Measurements from ENCODE around the gene SGF29. TPM values are rescaled to one million over a fixed set of nuclear protein-coding genes. Genes with fewer than 3 reads are reported as not detected.
"Not testable (repeated sequence)": the region's sequence is repeated elsewhere in the genome, so short reads cannot be mapped to it uniquely, and the experiment has no call there.

Gene SGF29
- total RNA-seq, 2 donors from 2014 or later: 24.0 to 35.8 TPM

- H3K36me3 Mint-ChIP-seq: no peaks in the 10 kb centered on the region
- no peak overlapping the region for H3K27ac Mint-ChIP-seq
- peaks cover 0 to 3% of the 10 kb centered on the region in 2 donors for H3K27me3 Mint-ChIP-seq
- peaks cover 4 to 10% of the 10 kb centered on the region in 2 donors for H3K4me1 Mint-ChIP-seq (ENCODE audit: low read depth in 2 of 2)
- ATAC-seq: no peak
- DNase-seq (ENCODE audit: low spot score): no peak
- no peaks in the 10 kb centered on the region for H3K9me3 Mint-ChIP-seq
- no peak overlapping the region for H3K4me3 Mint-ChIP-seq
Measured at GRCh38 chr16:28540346-28540745, 13.4 kb upstream of the SGF29 start.

- peaks cover 0 to 3% of the 10 kb centered on the region in 2 donors for H3K27me3 Mint-ChIP-seq
- H3K27ac Mint-ChIP-seq: no peak overlapping the region
- H3K9me3 Mint-ChIP-seq: no peaks in the 10 kb centered on the region
- ATAC-seq (no peak), DNase-seq (ENCODE audit: low spot score) (no peak)
- H3K4me3 Mint-ChIP-seq: no peak overlapping the region
- peaks cover 0 to 5% of the 10 kb centered on the region in 2 donors for H3K4me1 Mint-ChIP-seq (ENCODE audit: low read depth in 2 of 2)
- no peaks in the 10 kb centered on the region for H3K36me3 Mint-ChIP-seq
Measured at GRCh38 chr16:28542646-28543045, 11.1 kb upstream of the SGF29 start.

- DNase-seq (ENCODE audit: low spot score) (no peak), ATAC-seq (no peak)
- Mint-ChIP-seq H3K4me3 (no peak overlapping the region), H3K9me3 (no peaks in the 10 kb centered on the region), H3K27ac (no peak overlapping the region), H3K4me1 (ENCODE audit: low read depth in 2 of 2) (peaks cover 0 to 5% of the 10 kb centered on the region in 2 donors), H3K27me3 (peaks cover 0 to 3% of the 10 kb centered on the region in 2 donors), H3K36me3 (no peaks in the 10 kb centered on the region)
Measured at GRCh38 chr16:28543072-28543471, 10.6 kb upstream of the SGF29 start.

GRCh38 chr16:28544998-28545397 is 8.7 kb upstream of the SGF29 start:
- Mint-ChIP-seq H3K27ac (no peak overlapping the region), H3K9me3 (no peaks in the 10 kb centered on the region), H3K4me3 (no peak overlapping the region), H3K4me1 (ENCODE audit: low read depth in 2 of 2) (peaks cover 4 to 5% of the 10 kb centered on the region in 2 donors), H3K36me3 (no peaks in the 10 kb centered on the region), H3K27me3 (peaks cover 0 to 3% of the 10 kb centered on the region in 2 donors)
- ATAC-seq (no peak), DNase-seq (ENCODE audit: low spot score) (no peak)

- not testable (repeated sequence) for ATAC-seq; H3K27ac Mint-ChIP-seq; H3K36me3 Mint-ChIP-seq; DNase-seq (ENCODE audit: low spot score); H3K27me3 Mint-ChIP-seq; H3K9me3 Mint-ChIP-seq; H3K4me3 Mint-ChIP-seq; H3K4me1 Mint-ChIP-seq (ENCODE audit: low read depth in 2 of 2)
Measured at GRCh38 chr16:28545964-28546363, 7.8 kb upstream of the SGF29 start.

- H3K9me3 Mint-ChIP-seq: no peaks in the 10 kb centered on the region
- no peak for DNase-seq (ENCODE audit: low spot score)
- no peak overlapping the region for H3K4me3 Mint-ChIP-seq
- no peak overlapping the region for H3K27ac Mint-ChIP-seq
- peaks cover 0 to 3% of the 10 kb centered on the region in 2 donors for H3K27me3 Mint-ChIP-seq
- H3K4me1 Mint-ChIP-seq (ENCODE audit: low read depth in 2 of 2): peaks cover 4 to 5% of the 10 kb centered on the region in 2 donors
- no peak for ATAC-seq
- no peaks in the 10 kb centered on the region for H3K36me3 Mint-ChIP-seq
Measured at GRCh38 chr16:28546626-28547025, 7.1 kb upstream of the SGF29 start.

GRCh38 chr16:28548306-28548802 is 5.4 kb upstream of the SGF29 start:
- H3K4me1 Mint-ChIP-seq (ENCODE audit: low read depth in 2 of 2): peaks cover 0 to 4% of the 10 kb centered on the region in 2 donors
- no peaks in the 10 kb centered on the region for H3K36me3 Mint-ChIP-seq
- no peak overlapping the region for H3K27ac Mint-ChIP-seq

GRCh38 chr16:28549301-28549899 is 4.3 kb upstream of the SGF29 start:
- Mint-ChIP-seq H3K27me3 (no peaks in the 10 kb centered on the region), H3K4me1 (ENCODE audit: low read depth in 2 of 2) (peaks cover under 1 to 8% of the 10 kb centered on the region in 2 donors), H3K9me3 (no peaks in the 10 kb centered on the region), H3K4me3 (no peak overlapping the region), H3K36me3 (no peaks in the 10 kb centered on the region), H3K27ac (no peak overlapping the region)
- DNase-seq (ENCODE audit: low spot score) (no peak), ATAC-seq (no peak)

More at GRCh38 chr16:28548306-28548802, 5.4 kb upstream of the SGF29 start:
- H3K9me3 Mint-ChIP-seq: no peaks in the 10 kb centered on the region
- DNase-seq (ENCODE audit: low spot score): no peak
- no peak overlapping the region for H3K4me3 Mint-ChIP-seq
- no peaks in the 10 kb centered on the region for H3K27me3 Mint-ChIP-seq
- no peak for ATAC-seq

GRCh38 chr16:28554634-28555423 is 1.1 kb downstream of the SGF29 start:
- Mint-ChIP-seq H3K4me1 (ENCODE audit: low read depth in 2 of 2) (peaks cover 22 to 23% of the 10 kb centered on the region in 2 donors), H3K9me3 (no peaks in the 10 kb centered on the region)
- no peak for ATAC-seq

GRCh38 chr16:28555561-28555960 is 1.8 kb downstream of the SGF29 start:
- Mint-ChIP-seq H3K27ac (no peak overlapping the region), H3K4me1 (ENCODE audit: low read depth in 2 of 2) (peaks cover 22 to 23% of the 10 kb centered on the region in 2 donors), H3K9me3 (no peaks in the 10 kb centered on the region), H3K27me3 (no peaks in the 10 kb centered on the region), H3K4me3 (peak overlapping the region; percentile 42), H3K36me3 (no peaks in the 10 kb centered on the region)
- DNase-seq (ENCODE audit: low spot score) (no peak), ATAC-seq (no peak)

More at GRCh38 chr16:28554634-28555423, 1.1 kb downstream of the SGF29 start:
- DNase-seq (ENCODE audit: low spot score): no peak
- Mint-ChIP-seq H3K27ac (peak overlapping the region; percentile 72 to 74), H3K27me3 (no peaks in the 10 kb centered on the region), H3K36me3 (no peaks in the 10 kb centered on the region), H3K4me3 (peak overlapping the region; percentile 92)

- H3K36me3 Mint-ChIP-seq: no peaks in the 10 kb centered on the region
- H3K27me3 Mint-ChIP-seq: no peaks in the 10 kb centered on the region
- peaks cover 22 to 28% of the 10 kb centered on the region in 2 donors for H3K4me1 Mint-ChIP-seq (ENCODE audit: low read depth in 2 of 2)
- no peak for ATAC-seq
- DNase-seq (ENCODE audit: low spot score): no peak
- H3K27ac Mint-ChIP-seq: peak overlapping the region in 1 of 2 donors; percentile 51
- no peaks in the 10 kb centered on the region for H3K9me3 Mint-ChIP-seq
- no peak overlapping the region for H3K4me3 Mint-ChIP-seq
Measured at GRCh38 chr16:28556914-28557320, 3.2 kb downstream of the SGF29 start.

GRCh38 chr16:28558456-28558855 is 4.7 kb downstream of the SGF29 start:
- H3K4me1 Mint-ChIP-seq (ENCODE audit: low read depth in 2 of 2): peaks cover 26 to 28% of the 10 kb centered on the region in 2 donors
- DNase-seq (ENCODE audit: low spot score) (no peak), ATAC-seq (no peak)
- H3K9me3 Mint-ChIP-seq: no peaks in the 10 kb centered on the region
- H3K27me3 Mint-ChIP-seq: no peaks in the 10 kb centered on the region
- no peak overlapping the region for H3K27ac Mint-ChIP-seq
- H3K4me3 Mint-ChIP-seq: no peak overlapping the region
- no peaks in the 10 kb centered on the region for H3K36me3 Mint-ChIP-seq

GRCh38 chr16:28561557-28562187 is 8.0 kb downstream of the SGF29 start:
- no peak for ATAC-seq
- DNase-seq (ENCODE audit: low spot score): no peak
- Mint-ChIP-seq H3K27ac (no peak overlapping the region), H3K27me3 (no peaks in the 10 kb centered on the region), H3K4me3 (no peak overlapping the region), H3K36me3 (peaks cover 8% of the 10 kb centered on the region), H3K9me3 (peaks cover 3% of the 10 kb centered on the region), H3K4me1 (ENCODE audit: low read depth in 2 of 2) (peaks cover 14% of the 10 kb centered on the region in 2 donors)

- no peak for DNase-seq (ENCODE audit: low spot score)
- no peak overlapping the region for H3K4me3 Mint-ChIP-seq
- peaks cover 9% of the 10 kb centered on the region for H3K36me3 Mint-ChIP-seq
- H3K27me3 Mint-ChIP-seq: no peaks in the 10 kb centered on the region
- H3K4me1 Mint-ChIP-seq (ENCODE audit: low read depth in 2 of 2): peaks cover 9 to 14% of the 10 kb centered on the region in 2 donors
- no peak for ATAC-seq
- no peak overlapping the region for H3K27ac Mint-ChIP-seq
- H3K9me3 Mint-ChIP-seq: peaks cover 3% of the 10 kb centered on the region
Measured at GRCh38 chr16:28562199-28562598, 8.5 kb downstream of the SGF29 start.

Measured in natural killer cell treated with Interleukin-12 subunit alpha and Interleukin-12 subunit beta and Interleukin-15 and Interleukin-18, amount 100 ng/mL, for 72 hours (primary cell).